Stomach (tissue), 9 donors: ENCODE measurements around the gene SPATS2. TPM values are rescaled to one million over a fixed set of nuclear protein-coding genes. Genes with fewer than 3 reads are reported as not detected.

Experiments used
- DNase-seq, 2 donors: peaks; one replicate each; pipeline versions ENCODE4 v3.0.0 to v3.0.0-alpha.2; 2013 to 2019
- H3K27ac ChIP-seq, 5 donors: fragments of 200-600 bp in 4 of 5; sonication (generic) in 4 of 5; one replicate each; pipeline ENCODE4 v1.5.1; 2013 to 2019; ENCODE audit warnings: mild to moderate bottlenecking in 1 of 5, moderate library complexity in 1 of 5
- H3K27me3 ChIP-seq, 3 donors: fragments of 200-600 bp; sonication (generic); one replicate each; pipeline ENCODE4 v1.5.1; 2017 to 2019; ENCODE audit warnings: mixed run types in 1 of 3
- H3K36me3 ChIP-seq, 4 donors: fragments of 200-600 bp; sonication (generic); 1 replicate in 3 of 4; 2 replicates in 1 of 4; pipeline ENCODE4 v1.5.1; 2016 to 2019
- H3K4me1 ChIP-seq, 4 donors: fragments of 200-600 bp; sonication (generic); one replicate each; pipeline ENCODE4 v1.5.1; 2016 to 2019
- H3K4me3 ChIP-seq, 4 donors: fragments of 200-600 bp; sonication (generic) in 3 of 4; one replicate each; pipeline ENCODE4 v1.5.1; 2016 to 2019; ENCODE audit warnings: mild to moderate bottlenecking in 1 of 4
- H3K9me3 ChIP-seq, 4 donors: fragments of 200-600 bp; sonication (generic); one replicate each; pipeline ENCODE4 v1.5.1; 2016 to 2019
- EP300 ChIP-seq: sonication (generic); formaldehyde crosslinking; IDR thresholded peaks from one replicate; pipeline ENCODE4 v1.6.1; 2017; ENCODE audit warnings: antibody characterized with exemption
- POLR2A ChIP-seq, 4 donors: fragments of 450-650 bp; IDR thresholded peaks; one replicate each; pipeline ENCODE4 v1.6.1; 2016; ENCODE audit warnings: antibody characterized with exemption in 4 of 4, control low read depth in 2 of 4, mild to moderate bottlenecking in 1 of 4, moderate library complexity in 1 of 4
- POLR2AphosphoS5 ChIP-seq, 3 donors: sonication (generic); formaldehyde crosslinking; IDR thresholded peaks; one replicate each; pipeline ENCODE4 v1.6.1; 2016; ENCODE audit warnings: antibody characterized with exemption in 3 of 3
- WGBS, 5 donors: extraction: QIAGEN DNeasy Blood & Tissue Kit in 3 of 5; methylation state at CpG; one replicate each; pipeline versions ENCODE4 v1.1.5 to v1.1.7; 2013 to 2018; 5-methylcytosine and 5-hydroxymethylcytosine counted together
- intact Hi-C: fragments of 100-400 bp; cut with DNase I; formaldehyde crosslinking; loops from one replicate; pipeline ENCODE4 v1.15.1; 2023; ENCODE audit warnings: low total_unique reads
- polyA plus RNA-seq, 3 donors: library from polyadenylated mRNA; stranded (reverse); fragments of 200-250 nt; gene quantifications; one replicate each; pipeline ENCODE4 v1.2.3, GENCODE V29; 2013
- total RNA-seq, 5 donors: library from RNA; depleted of rRNA; stranded (reverse); fragments of >200 nt; gene quantifications; one replicate each; pipeline versions ENCODE4 v1.1.0 to v1.2.3, GENCODE V29; 2014 to 2016
- TF ChIP-seq, protein P1 (sequence below), 7 experiments: fragments of 450-650 bp in 4 of 7; fragments of 200-600 bp in 3 of 7; sonication (generic) in 3 of 7; IDR thresholded peaks; one replicate each; pipeline ENCODE4 v1.5.1; 2016 to 2019; ENCODE audit warnings: antibody characterized with exemption in 7 of 7, control low read depth in 2 of 7, mild to moderate bottlenecking in 1 of 7
- donor health status: healthy with polysubstance abuse.
- donor health status: Bipolar disorder and iron deficiency.
- donor health status: healthy.

Gene SPATS2
- total and polyA plus RNA-seq, 8 donors: 8.0 to 194 (median 17.8) TPM

GRCh38 chr12:49389387-49389703, 22.1 kb downstream of the SPATS2 start:
- no peak overlapping the region for H3K27ac ChIP-seq
- H3K27me3 ChIP-seq: no peaks in the 10 kb centered on the region
- H3K36me3 ChIP-seq: peaks cover 0 to 7% (median 0%) of the 10 kb centered on the region in 4 donors
- 85 to 93% (median 89%) methylated on average over 13 of the region's 13 CpGs for WGBS, 5 donors
- no peaks in the 10 kb centered on the region for H3K4me1 ChIP-seq
- intact Hi-C loops: no loop called here
- no peak for DNase-seq
- no peaks in the 10 kb centered on the region for H3K9me3 ChIP-seq
- H3K4me3 ChIP-seq: no peak overlapping the region
- TF ChIP-seq POLR2A (IDR thresholded peaks at IDR 0.05) (no peak), EP300 (no peak)

DNA sequence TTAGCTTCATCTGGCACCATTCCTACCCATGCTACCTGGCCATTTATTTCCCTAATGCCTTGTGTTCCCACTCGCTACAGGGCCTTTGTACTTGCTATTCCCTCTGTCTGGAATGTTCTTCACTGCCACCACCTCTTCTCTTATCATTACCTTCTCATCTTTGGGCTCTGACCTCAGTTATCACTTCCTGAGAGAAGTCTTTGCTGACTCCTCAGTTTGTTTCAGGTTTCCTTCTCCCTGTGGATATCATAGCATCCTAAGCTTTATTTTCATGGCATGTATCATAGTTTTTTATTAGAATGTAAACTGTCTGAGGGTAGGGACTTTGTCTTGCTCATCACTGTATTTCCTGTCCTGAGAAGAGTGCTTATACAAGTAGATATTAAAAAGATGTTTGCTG, 29.7 kb downstream of the SPATS2 start:
- intact Hi-C loops: no loop called here
- 90 to 100% (median 92%) methylated on average over 1 of the region's 1 CpG for WGBS, 5 donors
- no peak for DNase-seq
- Histone ChIP-seq H3K4me1 (peaks cover 0 to 13% (median 5%) of the 10 kb centered on the region in 4 donors), H3K27ac (no peak overlapping the region), H3K36me3 (no peaks in the 10 kb centered on the region), H3K9me3 (no peaks in the 10 kb centered on the region), H3K27me3 (no peaks in the 10 kb centered on the region), H3K4me3 (no peak overlapping the region)
- TF ChIP-seq POLR2A (IDR thresholded peaks at IDR 0.05) (no peak), POLR2AphosphoS5 (IDR thresholded peaks at IDR 0.05) (no peak), EP300 (no peak)
- TF ChIP-seq, protein P1, sequence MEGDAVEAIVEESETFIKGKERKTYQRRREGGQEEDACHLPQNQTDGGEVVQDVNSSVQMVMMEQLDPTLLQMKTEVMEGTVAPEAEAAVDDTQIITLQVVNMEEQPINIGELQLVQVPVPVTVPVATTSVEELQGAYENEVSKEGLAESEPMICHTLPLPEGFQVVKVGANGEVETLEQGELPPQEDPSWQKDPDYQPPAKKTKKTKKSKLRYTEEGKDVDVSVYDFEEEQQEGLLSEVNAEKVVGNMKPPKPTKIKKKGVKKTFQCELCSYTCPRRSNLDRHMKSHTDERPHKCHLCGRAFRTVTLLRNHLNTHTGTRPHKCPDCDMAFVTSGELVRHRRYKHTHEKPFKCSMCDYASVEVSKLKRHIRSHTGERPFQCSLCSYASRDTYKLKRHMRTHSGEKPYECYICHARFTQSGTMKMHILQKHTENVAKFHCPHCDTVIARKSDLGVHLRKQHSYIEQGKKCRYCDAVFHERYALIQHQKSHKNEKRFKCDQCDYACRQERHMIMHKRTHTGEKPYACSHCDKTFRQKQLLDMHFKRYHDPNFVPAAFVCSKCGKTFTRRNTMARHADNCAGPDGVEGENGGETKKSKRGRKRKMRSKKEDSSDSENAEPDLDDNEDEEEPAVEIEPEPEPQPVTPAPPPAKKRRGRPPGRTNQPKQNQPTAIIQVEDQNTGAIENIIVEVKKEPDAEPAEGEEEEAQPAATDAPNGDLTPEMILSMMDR (IDR thresholded peaks at IDR 0.05): no peak

- 82 to 88% (median 88%) methylated on average over 1 of the region's 1 CpG for WGBS, 5 donors
- Histone ChIP-seq H3K4me1 (peaks cover 0 to 21% (median 7%) of the 10 kb centered on the region in 4 donors), H3K4me3 (no peak overlapping the region), H3K27ac (no peak overlapping the region), H3K36me3 (no peaks in the 10 kb centered on the region), H3K9me3 (no peaks in the 10 kb centered on the region), H3K27me3 (no peaks in the 10 kb centered on the region)
- intact Hi-C loops: no loop called here
- no peak for TF ChIP-seq EP300
- TF ChIP-seq, protein P1 (IDR thresholded peaks at IDR 0.05): no peak
- TF ChIP-seq POLR2AphosphoS5 (IDR thresholded peaks at IDR 0.05): no peak
- TF ChIP-seq POLR2A (IDR thresholded peaks at IDR 0.05): no peak
- no peak for DNase-seq
Measured at GRCh38 chr12:49400304-49400703, 33.0 kb downstream of the SPATS2 start.

DNA sequence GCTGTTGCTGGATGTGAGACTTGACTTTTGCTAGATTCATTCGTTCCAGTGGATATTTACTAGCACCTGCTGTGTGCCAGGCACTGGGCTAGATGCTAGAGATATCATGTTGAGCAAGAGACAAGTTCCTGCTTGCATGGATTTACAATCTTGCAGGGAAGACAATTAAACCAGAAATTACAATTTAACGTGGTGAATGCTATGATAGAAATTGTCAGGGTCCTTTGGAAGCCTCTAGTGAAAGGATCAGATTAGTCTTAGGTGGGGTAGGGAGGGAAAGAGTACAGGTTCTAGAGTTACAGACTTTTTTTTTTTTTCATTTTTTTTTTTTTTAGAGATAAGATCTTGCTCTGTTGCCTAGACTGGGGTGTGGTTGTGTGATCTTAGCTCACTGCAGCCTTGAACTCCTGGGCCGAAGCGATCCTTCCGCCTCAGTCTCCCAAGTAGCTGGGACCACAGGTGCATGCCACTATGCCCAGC, 36.7 kb downstream of the SPATS2 start:
- Histone ChIP-seq H3K27me3 (no peaks in the 10 kb centered on the region), H3K9me3 (no peaks in the 10 kb centered on the region), H3K4me1 (peaks cover 0 to 28% (median 5%) of the 10 kb centered on the region in 4 donors), H3K36me3 (no peaks in the 10 kb centered on the region), H3K27ac (no peak overlapping the region), H3K4me3 (no peak overlapping the region)
- intact Hi-C loops: no loop called here
- 41 to 68% (median 61%) methylated on average over 5 of the region's 5 CpGs for WGBS, 5 donors
- DNase-seq: no peak
- TF ChIP-seq POLR2AphosphoS5 (IDR thresholded peaks at IDR 0.05) (no peak), EP300 (no peak), POLR2A (IDR thresholded peaks at IDR 0.05) (no peak)
- TF ChIP-seq, protein P1 (IDR thresholded peaks at IDR 0.05): no peak

- Histone ChIP-seq H3K9me3 (no peaks in the 10 kb centered on the region), H3K4me3 (no peak overlapping the region), H3K27ac (no peak overlapping the region), H3K4me1 (peaks cover 0 to 28% (median 5%) of the 10 kb centered on the region in 4 donors), H3K36me3 (no peaks in the 10 kb centered on the region), H3K27me3 (no peaks in the 10 kb centered on the region)
- DNase-seq: no peak
- TF ChIP-seq EP300 (no peak), POLR2AphosphoS5 (IDR thresholded peaks at IDR 0.05) (no peak), POLR2A (IDR thresholded peaks at IDR 0.05) (no peak)
- TF ChIP-seq, protein P1 (IDR thresholded peaks at IDR 0.05): no peak
- intact Hi-C loops: no loop called here
Measured at GRCh38 chr12:49404956-49405355, 37.7 kb downstream of the SPATS2 start.
